OCI-LY7 (cell line): ENCODE data around the gene STAB1. TPM values are rescaled to one million over a fixed set of nuclear protein-coding genes. Genes with fewer than 3 reads are reported as not detected.
A peak's percentile ranks its signal among the peaks of the same experiment; 100 is the strongest.

ENCODE experiments used
- BruUV-seq: library from RNA; stranded (reverse); fragments of 400-500 nt; replicated peaks from 2 replicates; lab custom pipeline; 2021; lab: Mats Ljungman, UMichigan
- CTCF ChIA-PET: fragments of 300-600 bp; sonication (Branson Sonifier 250); formaldehyde crosslinking; loops from one replicate; lab custom pipeline; 2022; ENCODE audit warnings: antibody characterized with exemption; ENCODE audit not compliant: unreplicated experiment; lab: Charles Lee
- POLR2A ChIA-PET: fragments of 300-600 bp; sonication (Branson Sonifier 250); formaldehyde crosslinking; loops from one replicate; lab custom pipeline; 2022; ENCODE audit warnings: antibody characterized with exemption; lab: Charles Lee
- DNase-seq: peaks from one replicate; pipeline ENCODE4 v3.0.0-alpha.2; 2015; ENCODE audit warnings: low spot score
- H2AFZ ChIP-seq: fragments of 200-600 bp; sonication (generic), shearing (Covaris generic); 2 replicates; pipeline ENCODE4 v1.6.1; 2014; ENCODE audit warnings: mild to moderate bottlenecking, antibody characterized with exemption, low read length, moderate library complexity
- H3K27ac ChIP-seq: fragments of 200-600 bp; sonication (generic); 2 replicates; pipeline ENCODE4 v1.5.1; 2014; ENCODE audit warnings: mixed run types, low read depth, mild to moderate bottlenecking, moderate library complexity, low read length, inconsistent platforms; ENCODE audit not compliant: poor library complexity, severe bottlenecking
- H3K36me3 ChIP-seq: fragments of 200-600 bp; sonication (generic); 2 replicates; pipeline ENCODE4 v1.6.1; 2014; ENCODE audit warnings: mild to moderate bottlenecking, antibody characterized with exemption, low read length, moderate library complexity, mixed read lengths; ENCODE audit not compliant: insufficient read depth
- H3K4me1 ChIP-seq: fragments of 200-600 bp; sonication (generic); 2 replicates; pipeline ENCODE4 v1.5.1; 2014; ENCODE audit warnings: mild to moderate bottlenecking, low read length; ENCODE audit not compliant: insufficient read depth, poor library complexity, severe bottlenecking
- H3K4me2 ChIP-seq: fragments of 200-600 bp; sonication (generic); 2 replicates; pipeline ENCODE4 v1.6.1; 2014; ENCODE audit warnings: mild to moderate bottlenecking, low read length
- H3K4me3 ChIP-seq: fragments of 200-600 bp; sonication (generic); 2 replicates; pipeline ENCODE4 v1.5.1; 2014; ENCODE audit warnings: mild to moderate bottlenecking, low read depth, low read length; ENCODE audit not compliant: poor library complexity, severe bottlenecking
- H3K79me2 ChIP-seq: fragments of 200-600 bp; sonication (generic); 2 replicates; pipeline ENCODE4 v1.6.1; 2016; ENCODE audit warnings: low read depth, mild to moderate bottlenecking, low read length, moderate library complexity, mixed read lengths; ENCODE audit not compliant: insufficient read depth
- H3K9me2 ChIP-seq: fragments of 200-600 bp; sonication (generic); 2 replicates; pipeline ENCODE4 v1.6.1; 2016; ENCODE audit warnings: mild to moderate bottlenecking, low read length, mixed read lengths; ENCODE audit not compliant: insufficient read depth
- H3K9me3 ChIP-seq: fragments of 200-600 bp; sonication (generic); 2 replicates; pipeline ENCODE4 v1.6.1; 2014; ENCODE audit warnings: mild to moderate bottlenecking, mixed run types, low read length, mixed read lengths
- H4K20me1 ChIP-seq: fragments of 200-600 bp; sonication (generic); 2 replicates; pipeline ENCODE4 v1.6.1; 2014; ENCODE audit warnings: mild to moderate bottlenecking, antibody characterized with exemption, low read length, moderate library complexity, mixed read lengths; ENCODE audit not compliant: insufficient read depth
- CTCF ChIP-seq: fragments of 200-600 bp; sonication (generic); conservative IDR thresholded peaks from 2 replicates; pipeline ENCODE4 v1.5.1; 2014; ENCODE audit warnings: mild to moderate bottlenecking, antibody characterized with exemption, low read length, moderate library complexity, mixed read lengths
- EZH2phosphoT487 ChIP-seq: fragments of 200-600 bp; sonication (generic); IDR thresholded peaks from 2 replicates; pipeline ENCODE4 v1.6.1; 2018; ENCODE audit warnings: low read depth, borderline replicate concordance, mild to moderate bottlenecking, mixed run types, antibody characterized with exemption, low read length, moderate library complexity, mixed read lengths
- intact Hi-C: fragments of 100-400 bp; cut with micrococcal nuclease; formaldehyde crosslinking; loops from one replicate; pipeline ENCODE4 v1.10.0; 2022; ENCODE audit not compliant: unreplicated experiment
- total RNA-seq, 2 experiments: library from RNA; depleted of rRNA in 1 of 2; stranded (reverse); fragments of >200 nt in 1 of 2; shearing (Covaris generic) in 1 of 2; gene quantifications; 2 replicates each; pipeline ENCODE4 v1.2.3, GENCODE V29; 2014 to 2022

Gene STAB1
- total RNA-seq, 2 experiments from 2014 or later, result not detected

- Histone ChIP-seq H2AFZ (no peak overlapping the region), H4K20me1 (no peaks in the 10 kb centered on the region), H3K9me2 (no peaks in the 10 kb centered on the region), H3K36me3 (peaks cover 70% of the 10 kb centered on the region), H3K79me2 (no peaks in the 10 kb centered on the region), H3K4me1 (no peaks in the 10 kb centered on the region), H3K9me3 (no peaks in the 10 kb centered on the region), H3K4me2 (no peak overlapping the region), H3K27ac (no peak overlapping the region), H3K4me3 (no peak overlapping the region)
- TF ChIP-seq EZH2phosphoT487 (no peak), CTCF (peak; percentile 71)
- BruUV-seq, result no TSS peak
- intact Hi-C loops, result no loop called here
- CTCF ChIA-PET, result no interaction called here
- DNase-seq, result no peak
- POLR2A ChIA-PET, result no interaction called here
These were observed 13.2 kb upstream of the STAB1 start for GRCh38 chr3:52481819-52482521.

GRCh38 chr3:52483081-52483480, 12.1 kb upstream of the STAB1 start:
- no peaks in the 10 kb centered on the region for H3K9me3 ChIP-seq
- no peak overlapping the region for H3K27ac ChIP-seq
- no peak for TF ChIP-seq CTCF
- no peak for TF ChIP-seq EZH2phosphoT487
- H3K36me3 ChIP-seq, result peaks cover 67% of the 10 kb centered on the region
- H4K20me1 ChIP-seq, result no peaks in the 10 kb centered on the region
- no peaks in the 10 kb centered on the region for H3K4me1 ChIP-seq
- no peaks in the 10 kb centered on the region for H3K79me2 ChIP-seq
- ChIA-PET CTCF (no interaction called here), POLR2A (interaction anchor here (0.6 kb wide), 1 partner anchor 69 kb away, joined by 3 read pairs; no protein-coding TSS in a partner anchor)
- H2AFZ ChIP-seq, result no peak overlapping the region
- no TSS peak for BruUV-seq
- intact Hi-C loops, result no loop called here
- no peak for DNase-seq
- H3K9me2 ChIP-seq, result no peaks in the 10 kb centered on the region
- no peak overlapping the region for H3K4me2 ChIP-seq
- no peak overlapping the region for H3K4me3 ChIP-seq

- BruUV-seq, result no TSS peak
- no peak for DNase-seq
- no peak overlapping the region for H2AFZ ChIP-seq
- H4K20me1 ChIP-seq, result no peaks in the 10 kb centered on the region
- H3K4me3 ChIP-seq, result no peak overlapping the region
- intact Hi-C loops, result no loop called here
- CTCF ChIA-PET, result no interaction called here
- H3K9me2 ChIP-seq, result no peaks in the 10 kb centered on the region
- no peaks in the 10 kb centered on the region for H3K4me1 ChIP-seq
- TF ChIP-seq EZH2phosphoT487, result no peak
- no peak for TF ChIP-seq CTCF
- no peak overlapping the region for H3K4me2 ChIP-seq
- H3K9me3 ChIP-seq, result no peaks in the 10 kb centered on the region
- H3K36me3 ChIP-seq, result peaks cover 64% of the 10 kb centered on the region
- H3K79me2 ChIP-seq, result no peaks in the 10 kb centered on the region
- no peak overlapping the region for H3K27ac ChIP-seq
- POLR2A ChIA-PET, result no interaction called here
These were observed 11.4 kb upstream of the STAB1 start for GRCh38 chr3:52483577-52484381.
